Transverse colon (tissue), 4 donors: ENCODE results near the gene RNF166.

ENCODE experiments used
- EP300 ChIP-seq: sonication (generic); formaldehyde crosslinking; IDR thresholded peaks from one replicate; pipeline ENCODE4 v1.6.1; 2017; ENCODE audit warnings: antibody characterized with exemption, low read depth
- POLR2A ChIP-seq: fragments of 450-650 bp; IDR thresholded peaks from one replicate; pipeline ENCODE4 v1.6.1; 2016; ENCODE audit warnings: antibody characterized with exemption, mild to moderate bottlenecking, moderate library complexity
- POLR2AphosphoS5 ChIP-seq, 3 donors: sonication (generic); formaldehyde crosslinking; IDR thresholded peaks; one replicate each; pipeline ENCODE4 v1.6.1; 2016; ENCODE audit warnings: antibody characterized with exemption in 3 of 3
- TF ChIP-seq, protein P1 (sequence below), 5 experiments: fragments of 200-600 bp in 3 of 5; fragments of 450-650 bp in 2 of 5; sonication (generic) in 3 of 5; IDR thresholded peaks; 1 replicate in 2 of 5; 2 replicates in 3 of 5; pipeline ENCODE4 v1.5.1; 2016 to 2017; ENCODE audit warnings: antibody characterized with exemption in 5 of 5, inconsistent platforms in 3 of 5, mild to moderate bottlenecking in 2 of 5, moderate library complexity in 1 of 5

DNA sequence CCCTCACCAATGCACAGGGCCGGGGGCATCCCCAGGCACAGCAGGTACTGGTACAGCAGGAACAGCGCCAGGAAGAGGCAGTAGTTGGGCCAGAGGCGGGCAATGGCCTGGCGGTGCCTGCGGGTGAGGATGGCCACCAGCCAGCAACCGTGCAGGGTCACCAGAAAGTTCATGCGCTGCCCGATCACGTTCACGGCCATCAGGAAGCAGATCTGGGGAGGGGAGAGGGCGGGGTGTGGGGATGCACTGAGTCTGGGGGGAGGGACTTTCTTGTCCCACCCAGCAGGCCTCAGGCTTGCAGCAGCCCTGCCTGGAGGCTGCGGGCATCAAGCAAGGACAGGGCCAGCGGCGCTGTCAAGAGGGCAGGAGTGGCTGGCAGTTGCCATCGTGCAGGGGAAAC is 25.5 kb upstream of the RNF166 start:
- TF ChIP-seq, protein P1, sequence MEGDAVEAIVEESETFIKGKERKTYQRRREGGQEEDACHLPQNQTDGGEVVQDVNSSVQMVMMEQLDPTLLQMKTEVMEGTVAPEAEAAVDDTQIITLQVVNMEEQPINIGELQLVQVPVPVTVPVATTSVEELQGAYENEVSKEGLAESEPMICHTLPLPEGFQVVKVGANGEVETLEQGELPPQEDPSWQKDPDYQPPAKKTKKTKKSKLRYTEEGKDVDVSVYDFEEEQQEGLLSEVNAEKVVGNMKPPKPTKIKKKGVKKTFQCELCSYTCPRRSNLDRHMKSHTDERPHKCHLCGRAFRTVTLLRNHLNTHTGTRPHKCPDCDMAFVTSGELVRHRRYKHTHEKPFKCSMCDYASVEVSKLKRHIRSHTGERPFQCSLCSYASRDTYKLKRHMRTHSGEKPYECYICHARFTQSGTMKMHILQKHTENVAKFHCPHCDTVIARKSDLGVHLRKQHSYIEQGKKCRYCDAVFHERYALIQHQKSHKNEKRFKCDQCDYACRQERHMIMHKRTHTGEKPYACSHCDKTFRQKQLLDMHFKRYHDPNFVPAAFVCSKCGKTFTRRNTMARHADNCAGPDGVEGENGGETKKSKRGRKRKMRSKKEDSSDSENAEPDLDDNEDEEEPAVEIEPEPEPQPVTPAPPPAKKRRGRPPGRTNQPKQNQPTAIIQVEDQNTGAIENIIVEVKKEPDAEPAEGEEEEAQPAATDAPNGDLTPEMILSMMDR (IDR thresholded peaks at IDR 0.05): no peak
- no peak for TF ChIP-seq POLR2A
- no peak for TF ChIP-seq POLR2AphosphoS5 (IDR thresholded peaks at IDR 0.05)
- no peak for TF ChIP-seq EP300
